WTC11 (cell line): ENCODE results near the gene NAA80. TPM values are rescaled to one million over a fixed set of nuclear protein-coding genes. Genes with fewer than 3 reads are reported as not detected.

Experiments used
- ATAC-seq: fragments of 200-7000 bp; cut with Tn5 transposase; 2 replicates; pipeline ENCODE4 v1.10.0; 2021; ENCODE audit warnings: mild to moderate bottlenecking, moderate library complexity
- CTCF ChIA-PET: fragments of 300-600 bp; sonication (Branson Sonifier 250); formaldehyde crosslinking; loops from one replicate; lab custom pipeline; 2021; ENCODE audit warnings: antibody characterized with exemption; lab: Charles Lee
- POLR2A ChIA-PET: fragments of 350-600 bp; sonication (Branson Sonifier 250); formaldehyde crosslinking; loops from one replicate; lab custom pipeline; 2021; ENCODE audit warnings: antibody characterized with exemption; lab: Charles Lee
- DNase-seq: peaks from one replicate; pipeline ENCODE4 v3.0.0; 2021; ENCODE audit warnings: low spot score
- H3K27ac Mint-ChIP-seq: 2 replicates; pipeline ENCODE4 v1.8.0; 2021; ENCODE audit warnings: mixed read lengths
- H3K27me3 Mint-ChIP-seq: 2 replicates; pipeline ENCODE4 v1.8.0; 2021; ENCODE audit warnings: low read depth, mild to moderate bottlenecking, moderate library complexity, mixed read lengths
- H3K36me3 Mint-ChIP-seq: 2 replicates; pipeline ENCODE4 v1.8.0; 2021; ENCODE audit warnings: mixed read lengths
- H3K4me1 Mint-ChIP-seq: 2 replicates; pipeline ENCODE4 v1.8.0; 2022; ENCODE audit warnings: mixed read lengths
- H3K4me3 Mint-ChIP-seq: 2 replicates; pipeline ENCODE4 v1.8.0; 2021; ENCODE audit warnings: mild to moderate bottlenecking, moderate library complexity, mixed read lengths
- H3K9me3 Mint-ChIP-seq: 2 replicates; pipeline ENCODE4 v1.8.0; 2021; ENCODE audit warnings: mixed read lengths
- ETV6 ChIP-seq: sonication (generic); formaldehyde crosslinking; IDR thresholded peaks from 2 replicates; pipeline ENCODE4 v1.8.1; 2022; ENCODE audit warnings: mild to moderate bottlenecking, missing genetic modification reagents
- GABPB1 ChIP-seq: sonication (generic); formaldehyde crosslinking; IDR thresholded peaks from 2 replicates; pipeline ENCODE4 v1.8.1; 2023; ENCODE audit warnings: mild to moderate bottlenecking, missing genetic modification reagents
- JUN ChIP-seq: sonication (generic); formaldehyde crosslinking; IDR thresholded peaks from 2 replicates; pipeline ENCODE4 v1.8.0; 2023; ENCODE audit warnings: mild to moderate bottlenecking, missing genetic modification reagents
- RORB ChIP-seq: fragments of 250-450 bp; sonication (Bioruptor Pico); IDR thresholded peaks from 2 replicates; pipeline ENCODE4 v1.9.0; 2021; ENCODE audit warnings: mild to moderate bottlenecking
- SMAD3 ChIP-seq: sonication (generic); formaldehyde crosslinking; IDR thresholded peaks from 2 replicates; pipeline ENCODE4 v1.8.0; 2022; ENCODE audit warnings: missing genetic modification reagents, mild to moderate bottlenecking, borderline replicate concordance
- SMAD4 ChIP-seq: sonication (generic); formaldehyde crosslinking; IDR thresholded peaks from 2 replicates; pipeline ENCODE4 v1.8.0; 2022; ENCODE audit warnings: mild to moderate bottlenecking, missing genetic modification reagents
- TCF7 ChIP-seq: sonication (generic); formaldehyde crosslinking; IDR thresholded peaks from 2 replicates; pipeline ENCODE4 v1.8.0; 2022; ENCODE audit warnings: mild to moderate bottlenecking, low read depth, missing genetic modification reagents, moderate library complexity
- TP53 ChIP-seq: sonication (generic); formaldehyde crosslinking; IDR thresholded peaks from 2 replicates; pipeline ENCODE4 v1.8.1; 2023; ENCODE audit warnings: mild to moderate bottlenecking, missing genetic modification reagents
- ZNF121 ChIP-seq: sonication (generic); formaldehyde crosslinking; IDR thresholded peaks from 2 replicates; pipeline ENCODE4 v1.8.0; 2023; ENCODE audit warnings: missing genetic modification reagents
- ZNF232 ChIP-seq: sonication (generic); formaldehyde crosslinking; IDR thresholded peaks from 2 replicates; pipeline ENCODE4 v1.8.0; 2022; ENCODE audit warnings: mild to moderate bottlenecking, missing genetic modification reagents
- ZNF423 ChIP-seq: fragments of 250-450 bp; sonication (Bioruptor Pico); IDR thresholded peaks from 2 replicates; pipeline ENCODE4 v2.1.2; 2022; ENCODE audit warnings: mild to moderate bottlenecking, moderate library complexity
- total RNA-seq: library from RNA; stranded (reverse); gene quantifications from 3 replicates; pipeline ENCODE4 v1.2.3, GENCODE V29; 2021
- TF ChIP-seq, protein P1 (sequence below): sonication (generic); formaldehyde crosslinking; IDR thresholded peaks from 2 replicates; pipeline ENCODE4 v1.8.1; 2022; ENCODE audit warnings: low read depth, missing genetic modification reagents, borderline replicate concordance
- TF ChIP-seq, protein P2 (sequence below): sonication (generic); formaldehyde crosslinking; IDR thresholded peaks from 2 replicates; pipeline ENCODE4 v1.8.1; 2023; ENCODE audit warnings: mild to moderate bottlenecking, missing genetic modification reagents
- TF ChIP-seq, protein P3 (sequence below): fragments of 250-450 bp; sonication (Bioruptor Pico); IDR thresholded peaks from 2 replicates; pipeline ENCODE4 v1.9.0; 2021; ENCODE audit warnings: mild to moderate bottlenecking
- TF ChIP-seq, protein P4 (sequence below): sonication (generic); formaldehyde crosslinking; IDR thresholded peaks from 2 replicates; pipeline ENCODE4 v1.8.1; 2023; ENCODE audit warnings: mild to moderate bottlenecking, missing genetic modification reagents

NAA80 gene
- total RNA-seq, 1 experiment from 2014 or later, result 17.3 TPM

DNA sequence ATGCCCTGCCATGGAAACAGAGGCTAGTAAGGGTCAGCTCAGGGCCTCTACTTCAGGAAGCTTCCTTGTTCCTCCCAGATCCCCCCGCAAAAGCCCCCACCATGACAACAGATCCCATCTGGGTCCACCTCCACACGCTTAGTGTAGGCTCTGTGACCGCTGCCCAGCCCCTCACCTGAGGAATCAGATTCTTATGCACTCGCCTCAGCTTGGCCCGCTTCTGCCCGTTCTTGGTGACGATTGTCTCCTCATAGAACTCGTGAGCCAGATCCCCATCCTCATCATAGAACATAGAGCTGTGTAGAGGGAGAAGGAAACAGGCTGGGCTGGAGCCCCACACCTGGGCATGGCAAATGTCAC is 27.0 kb upstream of the NAA80 start (continued):
- TF ChIP-seq, protein P1, sequence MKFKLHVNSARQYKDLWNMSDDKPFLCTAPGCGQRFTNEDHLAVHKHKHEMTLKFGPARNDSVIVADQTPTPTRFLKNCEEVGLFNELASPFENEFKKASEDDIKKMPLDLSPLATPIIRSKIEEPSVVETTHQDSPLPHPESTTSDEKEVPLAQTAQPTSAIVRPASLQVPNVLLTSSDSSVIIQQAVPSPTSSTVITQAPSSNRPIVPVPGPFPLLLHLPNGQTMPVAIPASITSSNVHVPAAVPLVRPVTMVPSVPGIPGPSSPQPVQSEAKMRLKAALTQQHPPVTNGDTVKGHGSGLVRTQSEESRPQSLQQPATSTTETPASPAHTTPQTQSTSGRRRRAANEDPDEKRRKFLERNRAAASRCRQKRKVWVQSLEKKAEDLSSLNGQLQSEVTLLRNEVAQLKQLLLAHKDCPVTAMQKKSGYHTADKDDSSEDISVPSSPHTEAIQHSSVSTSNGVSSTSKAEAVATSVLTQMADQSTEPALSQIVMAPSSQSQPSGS (CRISPR knock-in tag), result no peak
- TF ChIP-seq, protein P2, sequence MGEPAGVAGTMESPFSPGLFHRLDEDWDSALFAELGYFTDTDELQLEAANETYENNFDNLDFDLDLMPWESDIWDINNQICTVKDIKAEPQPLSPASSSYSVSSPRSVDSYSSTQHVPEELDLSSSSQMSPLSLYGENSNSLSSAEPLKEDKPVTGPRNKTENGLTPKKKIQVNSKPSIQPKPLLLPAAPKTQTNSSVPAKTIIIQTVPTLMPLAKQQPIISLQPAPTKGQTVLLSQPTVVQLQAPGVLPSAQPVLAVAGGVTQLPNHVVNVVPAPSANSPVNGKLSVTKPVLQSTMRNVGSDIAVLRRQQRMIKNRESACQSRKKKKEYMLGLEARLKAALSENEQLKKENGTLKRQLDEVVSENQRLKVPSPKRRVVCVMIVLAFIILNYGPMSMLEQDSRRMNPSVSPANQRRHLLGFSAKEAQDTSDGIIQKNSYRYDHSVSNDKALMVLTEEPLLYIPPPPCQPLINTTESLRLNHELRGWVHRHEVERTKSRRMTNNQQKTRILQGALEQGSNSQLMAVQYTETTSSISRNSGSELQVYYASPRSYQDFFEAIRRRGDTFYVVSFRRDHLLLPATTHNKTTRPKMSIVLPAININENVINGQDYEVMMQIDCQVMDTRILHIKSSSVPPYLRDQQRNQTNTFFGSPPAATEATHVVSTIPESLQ, result no peak
- TF ChIP-seq ETV6 (no peak), ZNF423 (CRISPR knock-in tag) (no peak)
- TF ChIP-seq, protein P3, sequence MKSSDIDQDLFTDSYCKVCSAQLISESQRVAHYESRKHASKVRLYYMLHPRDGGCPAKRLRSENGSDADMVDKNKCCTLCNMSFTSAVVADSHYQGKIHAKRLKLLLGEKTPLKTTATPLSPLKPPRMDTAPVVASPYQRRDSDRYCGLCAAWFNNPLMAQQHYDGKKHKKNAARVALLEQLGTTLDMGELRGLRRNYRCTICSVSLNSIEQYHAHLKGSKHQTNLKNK (CRISPR knock-in tag), result no peak

DNA sequence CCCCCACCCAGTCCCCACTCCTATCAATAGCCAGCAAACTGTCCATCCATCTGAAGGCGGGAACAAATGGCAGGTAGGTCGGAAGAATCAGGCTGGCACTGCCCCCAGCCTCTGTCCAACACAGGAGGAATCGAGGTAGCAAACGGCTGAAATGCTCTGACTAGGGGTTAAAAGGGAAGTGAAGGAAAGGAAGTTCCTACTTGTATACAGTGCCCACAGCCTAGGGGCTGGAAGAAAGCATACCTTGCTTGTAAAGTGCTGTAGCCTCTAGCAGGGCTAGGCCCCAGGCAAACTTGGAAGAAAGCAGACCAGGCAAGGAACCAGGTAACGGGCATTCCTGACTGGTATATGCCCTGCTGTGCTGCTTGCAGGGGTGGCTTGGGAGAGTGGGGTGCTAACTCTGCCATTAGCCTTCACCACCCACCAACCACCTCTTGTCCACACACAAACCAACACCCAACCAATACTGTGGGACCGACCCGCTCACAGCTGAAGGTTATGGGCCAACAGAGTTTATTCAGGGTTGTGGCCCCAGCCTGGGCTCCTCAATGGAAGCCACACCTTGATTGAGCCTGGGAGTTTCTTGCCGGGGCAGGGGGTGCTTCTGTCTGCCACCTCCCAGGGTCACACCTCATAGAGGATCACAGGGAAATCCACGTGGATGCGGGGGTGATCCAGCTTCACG is 26.4 kb upstream of the NAA80 start:
- Mint-ChIP-seq H3K4me1 (peaks cover 30% of the 10 kb centered on the region), H3K36me3 (peaks cover 13% of the 10 kb centered on the region), H3K9me3 (no peaks in the 10 kb centered on the region), H3K27ac (no peak overlapping the region), H3K27me3 (no peaks in the 10 kb centered on the region), H3K4me3 (peak overlapping the region; percentile 29; the same call in 1 of the 2 replicates)
- no peak for DNase-seq
- TF ChIP-seq TCF7, result no peak
- no peak for TF ChIP-seq TP53 (CRISPR knock-in tag)
- no peak for TF ChIP-seq ZNF232 (CRISPR knock-in tag)
- TF ChIP-seq SMAD3 (CRISPR knock-in tag), result no peak
- no peak for TF ChIP-seq SMAD4 (CRISPR knock-in tag)
- TF ChIP-seq GABPB1 (CRISPR knock-in tag), result no peak
- ATAC-seq, result no peak
- ChIA-PET POLR2A (interaction anchor here (0.8 kb wide), 1 partner anchor 12 kb away, joined by 3 read pairs; no protein-coding TSS in a partner anchor), CTCF (interaction anchor here (0.7 to 5.5 kb wide), 7 partner anchors 11 to 77 kb away, joined by 3 to 95 read pairs (median 7); partner anchors contain the start of genes HYAL1, HYAL3, IFRD2 and NAA80)

DNA sequence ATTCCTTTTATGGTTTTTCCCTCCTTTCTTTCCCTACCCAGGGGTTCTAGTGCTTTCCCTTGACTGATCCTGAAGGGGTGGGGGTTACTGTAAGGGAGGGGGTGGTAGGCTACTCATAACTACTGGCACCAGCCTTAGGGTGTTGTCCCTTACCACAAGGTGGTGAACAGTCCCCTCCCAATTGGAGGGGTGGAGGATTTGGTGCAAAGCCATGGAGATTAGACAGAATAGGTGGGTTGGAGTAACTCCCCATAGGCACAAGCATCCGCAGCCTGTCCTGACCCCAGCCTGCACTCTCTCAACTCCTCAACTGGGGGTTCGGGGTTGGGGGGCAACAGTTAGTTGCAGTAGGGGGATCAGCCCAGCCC is 25.9 kb upstream of the NAA80 start:
- POLR2A ChIA-PET, result no interaction called here
- ATAC-seq (no peak), DNase-seq (no peak)
- CTCF ChIA-PET, result interaction anchor here (0.7 to 5.5 kb wide), 8 partner anchors 12 to 287 kb away, joined by 3 to 95 read pairs (median 6); partner anchors contain the start of genes CISH, HYAL1, HYAL3 and IFRD2
- Mint-ChIP-seq H3K27ac (no peak overlapping the region), H3K36me3 (peaks cover 12% of the 10 kb centered on the region), H3K4me1 (peaks cover 35% of the 10 kb centered on the region), H3K4me3 (no peak overlapping the region; the same call in 1 of the 2 replicates), H3K27me3 (no peaks in the 10 kb centered on the region), H3K9me3 (no peaks in the 10 kb centered on the region)
- TF ChIP-seq JUN (CRISPR knock-in tag), result no peak
- no peak for TF ChIP-seq ZNF121 (CRISPR knock-in tag)
- TF ChIP-seq ZNF423 (CRISPR knock-in tag), result no peak
- no peak for TF ChIP-seq RORB
- TF ChIP-seq, protein P4, sequence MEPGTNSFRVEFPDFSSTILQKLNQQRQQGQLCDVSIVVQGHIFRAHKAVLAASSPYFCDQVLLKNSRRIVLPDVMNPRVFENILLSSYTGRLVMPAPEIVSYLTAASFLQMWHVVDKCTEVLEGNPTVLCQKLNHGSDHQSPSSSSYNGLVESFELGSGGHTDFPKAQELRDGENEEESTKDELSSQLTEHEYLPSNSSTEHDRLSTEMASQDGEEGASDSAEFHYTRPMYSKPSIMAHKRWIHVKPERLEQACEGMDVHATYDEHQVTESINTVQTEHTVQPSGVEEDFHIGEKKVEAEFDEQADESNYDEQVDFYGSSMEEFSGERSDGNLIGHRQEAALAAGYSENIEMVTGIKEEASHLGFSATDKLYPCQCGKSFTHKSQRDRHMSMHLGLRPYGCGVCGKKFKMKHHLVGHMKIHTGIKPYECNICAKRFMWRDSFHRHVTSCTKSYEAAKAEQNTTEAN, result no peak
